ENCODE measurements around the gene PSORS1C1.
"Not testable (repeated sequence)": the region's sequence is repeated elsewhere in the genome, so short reads cannot be mapped to it uniquely, and the experiment has no call there.

The PSORS1C1 gene

DNA sequence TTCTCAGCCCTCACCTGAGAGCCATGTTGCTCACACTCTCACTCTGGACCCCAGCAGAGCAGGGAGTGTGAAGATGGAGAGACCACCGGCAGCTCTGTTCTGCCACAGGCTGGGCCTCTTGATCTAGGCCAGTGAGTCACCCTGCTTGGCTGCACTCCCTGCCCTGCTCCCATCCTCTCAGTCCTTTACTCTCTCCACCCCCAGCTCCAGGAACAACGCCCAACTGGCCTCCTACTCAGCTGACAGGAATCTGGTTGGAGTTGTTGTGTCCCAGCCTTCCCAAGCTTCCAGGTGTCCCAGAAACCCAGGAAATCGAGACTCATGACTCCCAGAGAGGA, at the start of gene PSORS1C1:
Gene PSORS1C1 (plus strand): TSS at position 260 of the 338 bp plus-strand sequence. CDS start 14,833 bp downstream, outside the sequence.
- DNase-seq, result no peak

GRCh38 chr6:31065556-31065955, 49.0 kb upstream of the PSORS1C1 start:
- DNase-seq, result no peak

GRCh38 chr6:31067028-31067427, 47.6 kb upstream of the PSORS1C1 start:
- not testable (repeated sequence) for DNase-seq

- DNase-seq, result not testable (repeated sequence)
Measured at GRCh38 chr6:31067891-31068668, 46.5 kb upstream of the PSORS1C1 start.

DNA sequence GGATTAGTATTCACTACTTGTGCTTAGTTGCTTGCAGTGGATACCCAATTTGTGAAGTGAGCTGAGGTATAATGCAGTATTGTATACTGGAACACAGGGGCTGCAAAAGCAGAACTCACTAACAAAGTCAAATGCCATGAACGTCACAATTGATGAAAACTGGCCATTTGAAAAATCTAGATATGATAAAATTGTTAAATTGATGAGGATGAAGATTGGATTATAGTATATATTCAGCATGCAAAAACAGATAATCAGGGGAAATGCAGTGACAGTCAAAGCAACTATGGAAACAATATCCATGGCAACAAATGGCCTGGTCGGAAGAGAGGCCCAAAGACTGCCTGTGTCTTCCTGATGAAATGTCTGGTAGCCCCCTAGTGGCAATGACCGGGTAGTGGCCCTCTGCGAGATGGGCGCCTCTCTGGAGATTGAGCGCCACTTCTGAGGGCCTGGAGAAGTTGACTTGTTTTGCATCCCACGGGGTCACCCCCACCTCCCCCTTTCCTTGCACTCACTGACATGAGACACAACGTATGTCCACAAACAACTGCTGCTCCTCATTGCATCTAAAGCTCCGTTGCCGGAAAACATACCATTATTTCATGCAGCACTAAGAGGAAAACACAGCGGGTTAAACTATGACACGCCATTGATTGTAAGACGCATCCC, 45.8 kb upstream of the PSORS1C1 start:
- DNase-seq, result peak; percentile 89

DNA sequence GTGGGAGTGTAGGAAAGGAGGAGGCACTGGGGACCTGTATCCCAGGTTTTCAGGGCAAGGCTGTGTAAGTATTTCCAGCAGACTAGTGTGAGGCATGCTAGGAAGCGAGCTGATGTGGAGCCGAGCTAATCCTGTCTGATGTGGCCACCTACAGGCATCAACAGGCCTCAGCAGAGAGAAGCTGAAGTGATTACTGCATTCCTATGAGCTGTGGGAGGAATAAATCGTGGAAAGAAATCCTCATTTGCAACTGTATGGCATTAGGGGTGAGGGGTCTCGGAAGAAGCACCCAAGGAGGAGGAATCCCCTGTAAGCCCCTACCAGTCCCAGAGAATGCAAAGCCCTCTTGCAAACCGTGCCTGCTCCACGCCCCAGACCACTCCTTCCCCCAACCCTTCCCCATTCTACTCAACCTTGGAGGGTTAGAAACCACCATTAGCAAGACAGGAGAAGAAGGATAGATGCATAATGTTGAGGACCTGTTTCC, 43.8 kb upstream of the PSORS1C1 start:
- peak; percentile 57 for DNase-seq

- DNase-seq, result no peak
Measured at GRCh38 chr6:31074401-31074800, 40.2 kb upstream of the PSORS1C1 start.

DNA sequence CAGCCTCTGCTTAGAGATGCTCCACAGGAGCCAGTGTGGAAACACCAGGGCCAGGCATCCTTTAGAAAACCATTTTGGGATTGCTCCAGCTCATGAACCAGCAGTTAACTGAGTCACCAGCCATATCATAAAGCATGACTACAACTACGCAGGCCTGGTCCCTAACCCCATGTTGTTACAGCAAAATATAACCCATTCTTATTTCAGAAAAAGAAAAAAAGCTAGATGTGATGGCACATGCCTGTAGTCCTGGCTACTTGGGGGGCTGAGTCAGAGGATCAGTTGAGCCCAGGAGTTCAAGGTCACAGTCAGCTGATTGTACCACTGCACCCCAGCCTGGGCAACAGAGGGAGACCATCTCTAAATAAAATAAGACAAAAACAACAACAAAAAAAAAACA, 39.1 kb upstream of the PSORS1C1 start:
- no peak for DNase-seq

GRCh38 chr6:31076611-31077010, 38.0 kb upstream of the PSORS1C1 start:
- DNase-seq, result peak; percentile 14

GRCh38 chr6:31079656-31080261, 34.8 kb upstream of the PSORS1C1 start:
- peak; percentile 75 for DNase-seq

- no peak for DNase-seq
Measured at GRCh38 chr6:31081872-31082271, 32.7 kb upstream of the PSORS1C1 start.

- peak; percentile 86 for DNase-seq
Measured at GRCh38 chr6:31083742-31084354, 30.8 kb upstream of the PSORS1C1 start.

DNA sequence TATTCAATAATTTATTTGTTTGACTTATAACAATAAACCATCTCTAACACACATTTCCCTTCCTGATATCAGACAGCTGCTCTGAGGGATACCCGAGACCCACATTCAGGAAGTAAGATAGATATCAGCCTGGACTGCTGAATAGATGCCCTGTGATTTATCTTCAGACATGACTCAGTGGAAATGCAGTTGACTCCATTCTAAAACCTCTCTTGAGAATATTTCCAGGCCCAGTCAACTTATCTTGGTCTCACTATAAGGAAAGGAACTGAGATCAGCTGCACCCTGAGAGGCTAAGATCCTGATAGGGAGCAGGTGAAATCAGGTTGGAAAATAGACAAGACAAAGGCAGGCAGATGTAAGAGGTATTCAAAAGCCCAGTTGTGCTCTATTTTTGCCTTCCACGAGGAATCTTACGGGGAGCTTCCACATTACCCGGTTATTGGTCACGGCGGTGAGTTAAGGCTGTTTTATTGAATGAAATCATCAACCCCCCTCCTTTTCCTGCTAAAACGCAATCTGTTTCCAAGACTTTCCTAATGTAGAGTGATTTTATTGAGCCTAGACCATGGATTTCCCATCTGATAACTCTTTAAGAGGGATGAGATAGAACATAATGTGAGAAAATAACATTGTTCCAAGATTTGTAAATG, 27.7 kb upstream of the PSORS1C1 start:
- DNase-seq, result no peak

GRCh38 chr6:31087494-31088089, 27.0 kb upstream of the PSORS1C1 start:
- peak; percentile 84 for DNase-seq

DNA sequence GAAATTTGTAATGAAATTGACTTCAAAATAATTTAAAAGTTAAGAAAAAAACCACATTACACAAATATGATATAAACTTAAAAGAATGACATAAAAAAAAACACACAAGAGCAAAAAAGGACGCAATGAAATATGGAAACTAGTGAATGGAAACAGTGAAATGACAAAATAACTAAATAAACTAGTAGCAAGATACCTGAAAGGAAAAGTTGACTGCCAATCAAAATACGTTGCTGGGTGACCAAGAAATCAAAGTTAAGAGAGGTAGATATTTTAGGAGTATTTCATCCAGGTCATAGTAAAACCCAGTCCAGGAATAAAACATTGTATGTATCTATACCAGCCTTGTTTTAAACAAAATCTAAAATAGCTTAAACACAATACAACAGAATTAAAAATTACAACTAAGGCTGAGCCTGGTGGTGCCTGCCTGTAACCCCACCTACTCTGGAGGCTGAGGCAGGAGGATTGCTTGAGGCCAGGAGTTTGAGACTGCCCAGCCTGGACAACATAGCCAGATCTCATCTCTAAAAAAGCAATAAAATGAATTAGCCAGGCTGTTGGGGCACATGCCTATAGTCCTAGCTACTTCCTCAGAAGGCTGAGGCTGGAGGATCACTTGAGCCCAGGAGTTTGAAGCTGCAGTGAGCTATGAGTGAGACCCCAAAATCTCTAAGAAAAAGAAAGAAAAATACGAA, 24.2 kb upstream of the PSORS1C1 start:
- no peak for DNase-seq

GRCh38 chr6:31090973-31091364, 23.6 kb upstream of the PSORS1C1 start:
- no peak for DNase-seq

GRCh38 chr6:31091680-31092079, 22.9 kb upstream of the PSORS1C1 start:
- DNase-seq, result no peak

- no peak for DNase-seq
Measured at GRCh38 chr6:31092238-31092637, 22.4 kb upstream of the PSORS1C1 start.

- no peak for DNase-seq
Measured at GRCh38 chr6:31092769-31093505, 21.7 kb upstream of the PSORS1C1 start.

DNA sequence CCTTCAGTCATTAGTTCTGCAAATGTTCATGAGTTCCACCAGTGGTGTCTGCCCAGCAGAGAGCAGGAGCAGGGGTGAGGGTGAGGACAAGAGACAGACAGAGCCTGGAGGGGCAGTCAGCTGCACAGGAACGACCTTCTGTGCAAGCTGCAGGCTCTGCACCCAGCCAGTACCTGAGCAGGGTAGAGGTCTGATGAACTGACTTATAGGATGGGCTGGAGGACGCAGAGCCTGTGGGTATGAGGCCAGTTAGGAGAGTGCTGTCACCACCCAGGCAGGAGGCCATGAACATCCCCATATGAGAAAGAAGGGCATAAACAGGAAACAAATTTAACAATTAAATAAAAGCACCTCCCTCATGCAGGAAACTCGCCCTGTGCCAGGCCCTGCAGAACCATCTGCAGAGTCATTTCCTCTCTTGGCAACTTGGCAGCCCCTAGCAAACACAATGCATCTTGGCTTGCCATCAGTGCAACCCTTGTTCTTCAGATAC, 20.2 kb upstream of the PSORS1C1 start:
- peak; percentile 25 for DNase-seq

GRCh38 chr6:31096215-31096614, 18.4 kb upstream of the PSORS1C1 start:
- DNase-seq, result no peak

Measured in NCI-H69 (cell line).